A673 (cell line): Measurements from ENCODE around the gene C3orf49.

Experiments
- EZH2 ChIP-seq: fragments of 200-600 bp; sonication (generic); IDR thresholded peaks from 2 replicates; pipeline ENCODE4 v1.6.1; 2017; ENCODE audit warnings: borderline replicate concordance, low read depth, mild to moderate bottlenecking, mixed read lengths, antibody characterized with exemption, low read length; ENCODE audit not compliant: poor library complexity, severe bottlenecking
- TF ChIP-seq, protein P1 (sequence below): fragments of 300-800, 200-600 bp; sonication (generic); conservative IDR thresholded peaks from 2 replicates; pipeline ENCODE4 v1.5.1; 2017; ENCODE audit warnings: low read depth, mild to moderate bottlenecking, antibody characterized with exemption, low read length, moderate library complexity, mixed read lengths

DNA sequence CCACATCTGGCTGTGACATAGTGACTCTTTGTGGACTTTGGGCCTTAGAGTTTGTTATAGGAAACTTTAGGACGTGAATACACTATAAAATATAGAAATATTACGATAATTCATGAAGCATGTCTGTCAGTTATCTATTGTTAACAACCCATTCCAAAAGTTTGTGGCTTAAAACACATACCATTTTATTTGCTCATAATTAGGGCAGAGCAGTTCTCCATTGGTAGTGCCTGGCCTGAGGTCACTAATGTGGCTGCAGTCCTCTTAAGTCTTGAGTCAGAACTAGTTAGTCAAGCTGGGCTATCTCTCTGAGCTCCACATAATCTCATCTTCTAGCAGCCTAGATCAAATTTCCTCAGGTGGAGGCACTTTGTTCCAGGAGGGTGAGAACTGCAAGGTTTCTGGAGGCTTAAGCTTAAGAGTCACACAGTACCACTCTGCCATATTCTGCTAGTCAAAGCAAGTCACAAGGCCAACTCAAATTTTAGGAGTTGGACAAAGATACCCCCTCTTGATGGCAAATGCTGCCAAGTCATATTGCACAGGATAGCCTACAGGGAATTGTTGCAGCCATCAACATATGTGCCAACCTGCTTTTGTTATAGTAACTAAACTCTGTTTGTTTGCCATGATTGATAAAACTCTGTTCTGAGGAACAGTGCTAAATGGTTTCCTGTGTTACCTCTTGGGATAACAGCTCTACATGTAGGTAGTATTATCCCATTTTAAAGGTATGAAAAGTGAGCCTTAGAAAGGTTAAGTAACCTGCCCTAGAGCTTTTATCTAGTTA is 53.2 kb downstream of the C3orf49 start:
- TF ChIP-seq, protein P1, sequence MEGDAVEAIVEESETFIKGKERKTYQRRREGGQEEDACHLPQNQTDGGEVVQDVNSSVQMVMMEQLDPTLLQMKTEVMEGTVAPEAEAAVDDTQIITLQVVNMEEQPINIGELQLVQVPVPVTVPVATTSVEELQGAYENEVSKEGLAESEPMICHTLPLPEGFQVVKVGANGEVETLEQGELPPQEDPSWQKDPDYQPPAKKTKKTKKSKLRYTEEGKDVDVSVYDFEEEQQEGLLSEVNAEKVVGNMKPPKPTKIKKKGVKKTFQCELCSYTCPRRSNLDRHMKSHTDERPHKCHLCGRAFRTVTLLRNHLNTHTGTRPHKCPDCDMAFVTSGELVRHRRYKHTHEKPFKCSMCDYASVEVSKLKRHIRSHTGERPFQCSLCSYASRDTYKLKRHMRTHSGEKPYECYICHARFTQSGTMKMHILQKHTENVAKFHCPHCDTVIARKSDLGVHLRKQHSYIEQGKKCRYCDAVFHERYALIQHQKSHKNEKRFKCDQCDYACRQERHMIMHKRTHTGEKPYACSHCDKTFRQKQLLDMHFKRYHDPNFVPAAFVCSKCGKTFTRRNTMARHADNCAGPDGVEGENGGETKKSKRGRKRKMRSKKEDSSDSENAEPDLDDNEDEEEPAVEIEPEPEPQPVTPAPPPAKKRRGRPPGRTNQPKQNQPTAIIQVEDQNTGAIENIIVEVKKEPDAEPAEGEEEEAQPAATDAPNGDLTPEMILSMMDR: no peak
- TF ChIP-seq EZH2: no peak
